Stimulated activated CD8-positive, alpha-beta memory T cell treated with anti-CD3 and anti-CD28 coated beads, Interleukin-4, amount 100 ng/mL, for 24 hours (primary cell): Measurements from ENCODE around the gene MALAT1.

Source experiments
- DNase-seq: peaks from one replicate; pipeline ENCODE4 v3.0.0-alpha.2; 2020; ENCODE audit warnings: low read depth

Gene MALAT1

GRCh38 chr11:65479184-65480145 lies 19.4 kb upstream of the MALAT1 start:
- no peak for DNase-seq

GRCh38 chr11:65482306-65482850 lies 16.5 kb upstream of the MALAT1 start:
- DNase-seq, result no peak

GRCh38 chr11:65485920-65486219 lies 13.0 kb upstream of the MALAT1 start:
- no peak for DNase-seq

- no peak for DNase-seq
These were observed 12.0 kb upstream of the MALAT1 start for GRCh38 chr11:65486570-65487466.

GRCh38 chr11:65487467-65488272 lies 11.2 kb upstream of the MALAT1 start:
- no peak for DNase-seq

GRCh38 chr11:65488273-65489034 lies 10.4 kb upstream of the MALAT1 start:
- DNase-seq, result no peak

- no peak for DNase-seq
These were observed 9.7 kb upstream of the MALAT1 start for GRCh38 chr11:65489035-65489705.

- no peak for DNase-seq
These were observed 9.0 kb upstream of the MALAT1 start for GRCh38 chr11:65489706-65490320.

GRCh38 chr11:65491163-65491465 lies 7.7 kb upstream of the MALAT1 start:
- DNase-seq, result no peak

GRCh38 chr11:65491614-65492386 lies 7.0 kb upstream of the MALAT1 start:
- DNase-seq, result no peak

- DNase-seq, result no peak
These were observed 6.5 kb upstream of the MALAT1 start for GRCh38 chr11:65492387-65492636.

- no peak for DNase-seq
These were observed 6.0 kb upstream of the MALAT1 start for GRCh38 chr11:65492637-65493366.

GRCh38 chr11:65493367-65494176 lies 5.3 kb upstream of the MALAT1 start:
- DNase-seq, result no peak

GRCh38 chr11:65496304-65497140 lies 2.3 kb upstream of the MALAT1 start:
- DNase-seq, result no peak

- DNase-seq, result peak; percentile 99
These were observed 1.5 kb upstream of the MALAT1 start for GRCh38 chr11:65497141-65498041.

GRCh38 chr11:65498042-65498726 lies 661 bp upstream of the MALAT1 start:
- peak; percentile 33 for DNase-seq
